Measurements from ENCODE around the gene CCM2.

CCM2 gene

GRCh38 chr7:44974549-44974948, 25.5 kb upstream of the CCM2 start:
- Mint-ChIP-seq H3K9me3 (no peaks in the 10 kb centered on the region), H3K36me3 (ENCODE audit: low read depth) (peaks cover 94% of the 10 kb centered on the region), H3K27ac (peak overlapping the region; percentile 22), H3K4me3 (no peak overlapping the region), H3K4me1 (ENCODE audit: low read depth) (peaks cover 65% of the 10 kb centered on the region), H3K27me3 (no peaks in the 10 kb centered on the region)
- intact Hi-C loops (cut with micrococcal nuclease) = loop anchor here (10.0 kb wide), 1 partner anchor 50 kb away; no protein-coding TSS in a partner anchor

- Mint-ChIP-seq H3K27me3 (no peaks in the 10 kb centered on the region), H3K4me1 (ENCODE audit: low read depth) (peaks cover 75% of the 10 kb centered on the region), H3K9me3 (no peaks in the 10 kb centered on the region), H3K27ac (peak overlapping the region; percentile 90), H3K36me3 (ENCODE audit: low read depth) (peaks cover 85% of the 10 kb centered on the region), H3K4me3 (no peak overlapping the region)
- intact Hi-C loops (cut with micrococcal nuclease) = loop anchor here (10.0 kb wide), 1 partner anchor 49 kb away; no protein-coding TSS in a partner anchor
Observed at GRCh38 chr7:44975331-44976039, 24.5 kb upstream of the CCM2 start.

- H3K27me3 Mint-ChIP-seq = no peaks in the 10 kb centered on the region
- intact Hi-C loops (cut with micrococcal nuclease) = loop anchor here (10.0 kb wide), 1 partner anchor 49 kb away; no protein-coding TSS in a partner anchor
- peaks cover 82% of the 10 kb centered on the region for H3K4me1 Mint-ChIP-seq (ENCODE audit: low read depth)
- H3K36me3 Mint-ChIP-seq (ENCODE audit: low read depth) = peaks cover 78% of the 10 kb centered on the region
- peak overlapping the region; percentile 85 for H3K4me3 Mint-ChIP-seq
- no peaks in the 10 kb centered on the region for H3K9me3 Mint-ChIP-seq
- peak overlapping the region; percentile 90 for H3K27ac Mint-ChIP-seq
Observed at GRCh38 chr7:44976040-44976745, 23.8 kb upstream of the CCM2 start.

- Mint-ChIP-seq H3K27me3 (no peaks in the 10 kb centered on the region), H3K27ac (peak overlapping the region; percentile 90), H3K4me3 (peak overlapping the region; percentile 85), H3K4me1 (ENCODE audit: low read depth) (peaks cover 86% of the 10 kb centered on the region), H3K36me3 (ENCODE audit: low read depth) (peaks cover 74% of the 10 kb centered on the region), H3K9me3 (no peaks in the 10 kb centered on the region)
- intact Hi-C loops (cut with micrococcal nuclease) = loop anchor here (10.0 kb wide), 1 partner anchor 48 kb away; no protein-coding TSS in a partner anchor
Observed at GRCh38 chr7:44976746-44977196, 23.2 kb upstream of the CCM2 start.

GRCh38 chr7:44977304-44977958, 22.6 kb upstream of the CCM2 start:
- intact Hi-C loops (cut with micrococcal nuclease) = loop anchor here (10.0 kb wide), 1 partner anchor 47 kb away; no protein-coding TSS in a partner anchor
- peaks cover 74% of the 10 kb centered on the region for H3K36me3 Mint-ChIP-seq (ENCODE audit: low read depth)
- H3K27ac Mint-ChIP-seq = peak overlapping the region; percentile 90
- H3K27me3 Mint-ChIP-seq = no peaks in the 10 kb centered on the region
- H3K4me1 Mint-ChIP-seq (ENCODE audit: low read depth) = peaks cover 89% of the 10 kb centered on the region
- peak overlapping the region; percentile 85 for H3K4me3 Mint-ChIP-seq
- H3K9me3 Mint-ChIP-seq = no peaks in the 10 kb centered on the region

- peaks cover 89% of the 10 kb centered on the region for H3K4me1 Mint-ChIP-seq (ENCODE audit: low read depth)
- no peaks in the 10 kb centered on the region for H3K9me3 Mint-ChIP-seq
- H3K4me3 Mint-ChIP-seq = peak overlapping the region; percentile 85
- no peaks in the 10 kb centered on the region for H3K27me3 Mint-ChIP-seq
- peak overlapping the region; percentile 90 for H3K27ac Mint-ChIP-seq
- peaks cover 74% of the 10 kb centered on the region for H3K36me3 Mint-ChIP-seq (ENCODE audit: low read depth)
- intact Hi-C loops (cut with micrococcal nuclease) = loop anchor here (10.0 kb wide), 1 partner anchor 47 kb away; no protein-coding TSS in a partner anchor
Observed at GRCh38 chr7:44977959-44978335, 22.1 kb upstream of the CCM2 start.

GRCh38 chr7:44978511-44979366, 21.3 kb upstream of the CCM2 start, which contains the start of gene MYO1G:
TSS of gene MYO1G (minus strand) at chr7:44979015. CDS start at chr7:44978961, 54 bp downstream.
- Mint-ChIP-seq H3K4me3 (peak within 1 kb of the TSS; percentile 85), H3K9me3 (no peaks in the 10 kb centered on the region), H3K27ac (peak within 1 kb of the TSS; percentile 90), H3K27me3 (no peaks in the 10 kb centered on the region), H3K36me3 (ENCODE audit: low read depth) (peaks cover 74% of the 10 kb centered on the region), H3K4me1 (ENCODE audit: low read depth) (peaks cover 94% of the 10 kb centered on the region)
- intact Hi-C loops (cut with micrococcal nuclease) = loop anchor here (10.0 kb wide), 1 partner anchor 46 kb away; no protein-coding TSS in a partner anchor

- Mint-ChIP-seq H3K4me1 (ENCODE audit: low read depth) (peaks cover 94% of the 10 kb centered on the region), H3K27me3 (no peaks in the 10 kb centered on the region), H3K9me3 (no peaks in the 10 kb centered on the region), H3K4me3 (peak overlapping the region; percentile 85), H3K27ac (peak overlapping the region; percentile 90), H3K36me3 (ENCODE audit: low read depth) (peaks cover 74% of the 10 kb centered on the region)
- intact Hi-C loops (cut with micrococcal nuclease) = loop anchor here (10.0 kb wide), 2 partner anchors 45 to 95 kb away; partner anchors contain the start of gene PURB
Observed at GRCh38 chr7:44979481-44980392, 20.3 kb upstream of the CCM2 start.

- peaks cover 74% of the 10 kb centered on the region for H3K36me3 Mint-ChIP-seq (ENCODE audit: low read depth)
- H3K9me3 Mint-ChIP-seq = no peaks in the 10 kb centered on the region
- no peaks in the 10 kb centered on the region for H3K27me3 Mint-ChIP-seq
- H3K4me1 Mint-ChIP-seq (ENCODE audit: low read depth) = peaks cover 94% of the 10 kb centered on the region
- H3K4me3 Mint-ChIP-seq = peak overlapping the region; percentile 44
- peak overlapping the region; percentile 90 for H3K27ac Mint-ChIP-seq
- intact Hi-C loops (cut with micrococcal nuclease) = loop anchor here (10.0 kb wide), 1 partner anchor 96 kb away; the partner anchor contains the start of gene PURB
Observed at GRCh38 chr7:44980393-44981034, 19.5 kb upstream of the CCM2 start.

- peak overlapping the region; percentile 4 for H3K4me3 Mint-ChIP-seq
Observed at GRCh38 chr7:44981035-44981706, 18.8 kb upstream of the CCM2 start.

GRCh38 chr7:44982535-44982923, 17.5 kb upstream of the CCM2 start:
- intact Hi-C loops (cut with micrococcal nuclease) = loop anchor here (10.0 kb wide), 1 partner anchor 98 kb away; the partner anchor contains the start of gene PURB
- peaks cover 91% of the 10 kb centered on the region for H3K4me1 Mint-ChIP-seq (ENCODE audit: low read depth)
- no peaks in the 10 kb centered on the region for H3K9me3 Mint-ChIP-seq
- H3K27ac Mint-ChIP-seq = no peak overlapping the region
- H3K27me3 Mint-ChIP-seq = no peaks in the 10 kb centered on the region
- no peak overlapping the region for H3K4me3 Mint-ChIP-seq
- peaks cover 69% of the 10 kb centered on the region for H3K36me3 Mint-ChIP-seq (ENCODE audit: low read depth)

More at GRCh38 chr7:44981035-44981706, 18.8 kb upstream of the CCM2 start:
- H3K36me3 Mint-ChIP-seq (ENCODE audit: low read depth) = peaks cover 74% of the 10 kb centered on the region
- peak overlapping the region; percentile 90 for H3K27ac Mint-ChIP-seq
- no peaks in the 10 kb centered on the region for H3K27me3 Mint-ChIP-seq
- H3K4me1 Mint-ChIP-seq (ENCODE audit: low read depth) = peaks cover 94% of the 10 kb centered on the region
- intact Hi-C loops (cut with micrococcal nuclease) = loop anchor here (10.0 kb wide), 1 partner anchor 96 kb away; the partner anchor contains the start of gene PURB
- H3K9me3 Mint-ChIP-seq = no peaks in the 10 kb centered on the region

All from dendritic cell treated with granulocyte-macrophage colony-stimulating factor and Interleukin-4, amounts not matched to agents 40 ng/mL and 50 ng/mL, for 4 days (primary cell).